Jurkat, Clone E6-1 (cell line): Measurements from ENCODE around the gene POU2AF3. TPM values are rescaled to one million over a fixed set of nuclear protein-coding genes. Genes with fewer than 3 reads are reported as not detected.
A peak's percentile ranks its signal among the peaks of the same experiment; 100 is the strongest.
"Not testable (repeated sequence)": the region's sequence is repeated elsewhere in the genome, so short reads cannot be mapped to it uniquely, and the experiment has no call there.

Experiments used
- DNase-seq: peaks from one replicate; pipeline ENCODE4 v3.0.0-alpha.2; 2011; ENCODE audit warnings: low read depth, low spot score
- H3K4me3 ChIP-seq: 2 replicates; pipeline ENCODE4 v1.5.1; 2011; ENCODE audit warnings: mild to moderate bottlenecking, low read length, control low read depth, moderate library complexity
- polyA plus RNA-seq: library from polyadenylated mRNA; unstranded; fragments of >200 nt; gene quantifications from one replicate; pipeline ENCODE4 v1.2.1, GENCODE V29; 2012; ENCODE audit warnings: missing spikeins; ENCODE audit not compliant: insufficient read length, insufficient read depth

The POU2AF3 gene, protein sequence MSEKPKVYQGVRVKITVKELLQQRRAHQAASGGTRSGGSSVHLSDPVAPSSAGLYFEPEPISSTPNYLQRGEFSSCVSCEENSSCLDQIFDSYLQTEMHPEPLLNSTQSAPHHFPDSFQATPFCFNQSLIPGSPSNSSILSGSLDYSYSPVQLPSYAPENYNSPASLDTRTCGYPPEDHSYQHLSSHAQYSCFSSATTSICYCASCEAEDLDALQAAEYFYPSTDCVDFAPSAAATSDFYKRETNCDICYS
- polyA plus RNA-seq, result not detected

DNA sequence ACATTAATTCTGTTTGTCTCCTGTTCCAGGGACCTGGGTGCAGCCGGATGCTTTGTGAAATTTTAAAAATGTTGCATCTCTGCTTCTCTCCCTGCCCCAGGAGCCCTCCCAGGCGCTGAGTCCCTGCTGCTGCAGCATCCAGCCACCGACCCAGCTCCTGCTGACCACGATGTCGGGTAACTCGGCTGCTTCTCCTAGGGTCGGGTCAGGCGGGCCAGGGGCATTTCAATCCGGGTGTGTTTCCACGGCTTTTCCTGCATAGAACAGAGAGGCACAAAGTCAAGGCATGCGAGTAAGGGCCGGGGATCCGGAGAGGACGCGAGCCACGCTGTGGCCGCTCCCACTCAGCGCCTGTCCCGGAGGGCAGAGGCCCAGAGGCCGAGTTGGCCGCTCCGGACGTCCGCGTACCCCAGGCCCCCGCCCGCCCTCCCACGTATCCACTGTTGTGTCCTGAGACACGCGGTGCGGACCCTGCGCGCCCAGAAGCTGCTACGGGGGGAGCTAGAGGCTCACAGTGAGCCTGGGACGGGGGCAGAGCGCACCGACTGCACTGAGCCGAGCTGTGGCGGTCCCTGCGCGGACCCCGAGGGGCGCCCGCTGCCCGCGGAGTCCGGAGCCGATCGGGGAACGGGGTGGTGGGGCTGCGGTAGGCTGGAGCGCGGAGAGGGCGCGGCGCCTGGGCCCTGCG is at the start of gene POU2AF3:
POU2AF3 (plus strand) TSS at position 134 of the 688 bp plus-strand sequence; CDS start at position 170, 36 bp downstream.
- no peak for DNase-seq

DNA sequence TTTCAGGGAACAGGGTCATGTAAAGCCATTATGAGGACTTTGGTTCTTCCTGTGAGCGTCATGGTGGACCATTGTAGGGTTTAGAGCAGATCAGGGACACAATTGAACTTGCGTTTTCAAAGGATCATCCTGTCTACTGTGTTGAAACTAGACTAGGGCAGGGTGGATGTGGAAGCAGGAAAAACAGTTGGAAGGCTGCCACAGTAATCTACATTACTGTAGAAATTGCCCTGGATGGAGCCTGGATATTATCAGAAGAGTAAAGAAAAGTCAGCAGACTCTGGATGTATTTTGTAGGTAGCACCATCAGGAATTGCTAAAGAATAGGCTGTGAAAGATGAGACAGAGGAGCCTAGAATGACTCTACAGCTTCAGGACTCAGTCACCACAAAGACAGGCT is 47.4 kb upstream of the POU2AF3 start:
- no peak overlapping the region for H3K4me3 ChIP-seq
- DNase-seq, result no peak

More for the DNA sequence above, at the start of gene POU2AF3:
- no peak within 1 kb of the TSS for H3K4me3 ChIP-seq

DNA sequence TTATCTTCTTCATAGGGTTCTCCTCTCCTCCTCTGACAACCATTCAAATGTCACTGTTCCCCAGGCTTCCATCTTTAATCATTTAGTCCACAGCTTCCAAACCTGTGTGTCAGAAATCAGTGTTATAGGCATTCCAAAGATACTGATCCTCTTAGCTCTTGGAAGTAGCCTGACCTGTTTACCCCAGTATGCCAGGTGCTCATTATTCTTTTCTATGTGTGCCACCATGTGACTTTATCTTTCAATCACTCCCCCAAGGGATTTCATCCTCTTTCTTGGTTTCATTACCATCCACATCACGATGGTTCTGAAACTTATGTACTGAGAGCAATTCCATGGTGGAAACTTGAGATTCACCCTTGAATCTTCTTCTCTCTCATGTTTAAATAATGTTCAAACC is 45.2 kb upstream of the POU2AF3 start:
- no peak for DNase-seq
- no peak overlapping the region for H3K4me3 ChIP-seq

DNA sequence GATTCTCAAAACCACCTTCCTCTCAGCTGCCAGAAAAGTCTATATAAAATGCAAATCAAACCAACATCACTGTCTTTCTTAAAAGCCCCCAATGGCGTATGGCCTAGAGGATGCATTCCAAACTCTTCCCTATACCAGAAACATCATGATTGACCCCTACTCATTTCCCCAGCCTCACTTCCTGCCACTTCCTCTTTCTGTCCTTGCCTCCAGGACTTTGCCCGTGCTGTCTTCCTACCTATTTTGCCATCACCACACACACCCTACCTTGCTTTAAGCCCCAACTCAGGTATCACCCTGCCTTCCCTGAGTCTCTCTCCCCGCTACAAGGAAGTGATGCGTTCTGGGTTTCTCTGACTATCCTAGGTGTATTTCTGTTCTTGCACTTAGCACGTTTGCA is 44.7 kb upstream of the POU2AF3 start:
- H3K4me3 ChIP-seq, result no peak overlapping the region
- DNase-seq, result no peak

DNA sequence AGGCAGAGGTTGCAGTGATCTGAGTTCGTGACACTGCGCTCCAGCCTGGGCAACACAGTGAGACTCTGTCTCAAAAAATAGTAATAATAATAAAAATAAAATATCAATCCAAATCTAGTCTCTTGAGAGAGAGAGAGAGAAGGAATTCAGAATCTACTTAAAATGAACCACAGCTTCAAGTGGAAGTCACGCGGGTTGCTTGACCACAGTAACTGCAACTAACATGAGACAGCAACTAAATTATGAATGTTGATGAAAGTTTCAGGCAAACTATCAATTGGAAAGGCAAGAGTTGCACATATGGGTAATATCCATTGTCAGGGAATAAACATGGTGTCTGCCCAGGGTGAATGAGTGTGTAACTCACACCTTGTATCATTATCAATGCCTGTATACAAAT is 40.3 kb upstream of the POU2AF3 start:
- no peak for DNase-seq
- no peak overlapping the region for H3K4me3 ChIP-seq

DNA sequence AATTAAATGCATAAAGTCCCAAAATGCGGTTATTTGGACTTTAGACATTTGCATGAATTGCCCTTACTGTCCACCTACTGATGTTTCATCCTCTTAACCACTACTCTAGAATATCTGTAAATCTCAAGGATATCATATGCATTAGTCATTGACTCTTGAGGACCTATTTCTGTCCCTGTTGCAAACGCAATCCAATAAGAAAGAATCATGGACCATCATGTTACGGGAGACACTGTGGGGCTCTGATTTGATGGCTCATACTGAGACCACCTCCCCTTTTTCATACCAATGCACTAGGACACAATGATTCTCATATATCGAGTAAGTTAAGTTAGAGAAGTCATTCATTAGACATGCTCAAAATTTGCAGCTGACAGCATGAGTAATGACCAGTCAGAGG is 38.5 kb upstream of the POU2AF3 start:
- no peak overlapping the region for H3K4me3 ChIP-seq
- no peak for DNase-seq

DNA sequence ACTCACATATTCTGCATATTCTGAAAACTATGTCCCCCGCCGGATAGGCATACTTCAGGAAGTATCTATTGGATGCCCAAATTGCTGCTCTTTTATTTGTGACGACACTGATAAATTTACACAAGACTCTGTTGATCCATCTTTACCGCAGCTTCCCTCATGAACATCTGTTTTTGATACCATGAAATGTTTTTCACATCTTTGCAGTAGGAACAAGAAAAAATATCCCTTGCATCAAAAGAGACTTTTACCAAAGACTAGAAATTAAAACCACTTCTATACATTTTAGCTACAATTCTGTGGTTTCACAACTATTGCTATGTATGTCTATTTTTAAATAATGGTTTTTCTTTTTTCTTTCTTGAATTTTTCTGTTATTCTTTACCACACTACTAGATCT is 37.5 kb upstream of the POU2AF3 start:
- peak; percentile 53 for DNase-seq
- H3K4me3 ChIP-seq, result no peak overlapping the region

DNA sequence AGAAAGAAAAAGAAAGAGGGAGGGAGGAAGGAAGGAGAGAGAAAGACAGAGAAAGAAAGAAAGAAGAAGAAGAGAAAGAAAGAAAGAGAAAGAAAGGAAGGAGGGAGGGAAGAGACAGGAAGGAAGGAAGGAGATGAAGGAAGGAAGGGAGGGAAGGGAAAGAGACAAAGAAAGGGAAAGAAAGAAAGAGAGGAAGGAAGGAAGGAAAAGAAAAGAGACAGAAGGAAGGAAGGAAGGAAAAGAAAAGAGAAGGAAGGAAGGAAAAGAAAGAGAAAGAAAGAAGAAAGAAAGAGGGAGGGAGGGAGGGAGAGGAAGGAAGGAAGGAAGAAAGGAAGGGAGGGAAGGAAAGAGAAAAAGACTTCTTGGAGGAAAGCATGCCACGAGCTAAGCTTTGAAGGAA is 33.7 kb upstream of the POU2AF3 start:
- H3K4me3 ChIP-seq, result no peak overlapping the region
- DNase-seq, result no peak

DNA sequence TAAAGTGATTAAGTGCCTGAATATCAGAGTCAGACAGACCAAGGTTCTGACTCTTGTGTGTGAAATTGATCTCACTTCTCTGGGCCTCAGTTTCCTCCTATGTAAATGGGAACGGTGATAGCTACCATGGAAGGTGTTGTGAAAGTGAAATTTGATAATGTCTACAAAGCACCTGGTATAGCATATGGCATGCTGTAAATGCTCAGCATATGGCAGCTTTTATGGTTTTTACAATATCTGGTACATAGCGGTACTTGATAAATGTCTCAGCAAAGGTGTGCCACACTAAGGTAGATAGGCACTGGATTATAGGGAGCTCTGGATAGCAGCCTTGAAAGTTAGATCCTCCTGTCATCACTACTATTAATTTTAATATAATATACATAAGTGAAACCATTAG is 32.9 kb upstream of the POU2AF3 start:
- no peak for DNase-seq
- no peak overlapping the region for H3K4me3 ChIP-seq

DNA sequence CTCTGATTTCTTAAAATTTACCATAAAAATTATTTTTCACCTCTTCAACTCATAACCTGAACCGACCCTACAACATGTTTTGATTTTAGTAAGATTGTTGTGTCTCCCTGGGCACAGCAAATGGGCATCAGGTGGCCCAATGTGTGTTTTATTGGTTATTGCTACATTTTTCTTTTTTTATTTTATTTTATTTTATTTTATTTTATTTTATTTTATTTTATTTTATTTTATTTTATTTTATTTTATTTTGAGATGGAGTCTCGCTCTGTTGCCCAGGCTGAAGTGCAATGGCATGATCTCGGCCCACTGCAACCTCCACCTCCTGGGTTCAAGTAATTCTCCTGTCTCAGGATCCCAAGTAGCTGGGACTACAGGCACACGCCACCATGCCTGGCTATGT is 30.0 kb upstream of the POU2AF3 start:
- not testable (repeated sequence) for H3K4me3 ChIP-seq

DNA sequence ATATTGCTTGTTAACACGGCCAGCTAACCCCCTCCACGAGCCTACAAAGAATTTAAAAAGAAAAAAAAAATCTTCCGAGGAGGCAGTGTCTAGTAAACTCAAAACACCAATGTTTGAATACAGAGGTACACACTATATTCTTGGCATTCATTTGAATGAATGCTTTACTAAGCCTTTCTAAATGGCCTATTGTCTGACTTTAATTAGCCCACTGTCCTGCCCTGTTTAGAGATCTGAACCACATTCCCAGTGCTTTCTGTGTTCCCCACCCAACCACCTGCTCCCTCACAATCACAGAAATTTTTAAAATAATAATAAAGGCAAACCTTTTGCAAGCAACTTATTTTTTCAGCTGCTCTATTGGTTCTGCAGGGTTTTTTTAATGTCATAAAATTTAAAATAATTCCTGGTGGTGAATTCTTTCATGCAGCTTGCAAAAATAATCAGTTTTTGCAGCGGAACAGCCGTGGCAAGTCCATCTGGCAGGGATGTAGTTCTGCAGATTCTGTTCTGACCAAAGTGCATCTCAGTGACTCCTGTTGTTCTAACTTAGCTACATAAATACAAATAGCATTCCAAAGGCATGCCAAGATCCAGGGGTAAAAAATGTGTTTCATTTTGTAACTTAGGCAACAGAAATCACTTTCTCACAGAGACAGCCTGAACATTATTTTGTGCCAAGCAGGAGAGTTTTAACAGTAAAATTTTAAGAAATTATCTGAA is 29.0 kb upstream of the POU2AF3 start:
- H3K4me3 ChIP-seq, result no peak overlapping the region
- no peak for DNase-seq

More for the DNA sequence above, 30.0 kb upstream of the POU2AF3 start:
- not testable (repeated sequence) for DNase-seq

DNA sequence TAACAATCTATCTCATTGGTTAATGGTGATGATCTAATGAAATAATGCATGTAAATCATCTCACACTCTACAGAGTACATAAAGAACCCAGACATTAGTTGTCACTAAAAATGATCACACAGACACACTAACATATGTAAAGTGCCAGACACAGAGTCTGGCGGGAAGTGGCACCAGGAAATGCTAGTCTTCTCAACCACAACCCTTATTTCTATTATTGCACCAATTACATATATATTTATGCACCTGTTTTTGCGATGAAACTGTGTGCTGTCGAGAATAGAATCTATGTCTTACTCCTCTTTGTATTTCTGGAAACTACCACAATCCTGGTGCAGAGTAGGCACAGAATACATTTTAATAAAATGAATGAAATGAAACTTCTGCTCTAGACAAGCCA is 25.9 kb upstream of the POU2AF3 start:
- H3K4me3 ChIP-seq, result no peak overlapping the region
- no peak for DNase-seq

DNA sequence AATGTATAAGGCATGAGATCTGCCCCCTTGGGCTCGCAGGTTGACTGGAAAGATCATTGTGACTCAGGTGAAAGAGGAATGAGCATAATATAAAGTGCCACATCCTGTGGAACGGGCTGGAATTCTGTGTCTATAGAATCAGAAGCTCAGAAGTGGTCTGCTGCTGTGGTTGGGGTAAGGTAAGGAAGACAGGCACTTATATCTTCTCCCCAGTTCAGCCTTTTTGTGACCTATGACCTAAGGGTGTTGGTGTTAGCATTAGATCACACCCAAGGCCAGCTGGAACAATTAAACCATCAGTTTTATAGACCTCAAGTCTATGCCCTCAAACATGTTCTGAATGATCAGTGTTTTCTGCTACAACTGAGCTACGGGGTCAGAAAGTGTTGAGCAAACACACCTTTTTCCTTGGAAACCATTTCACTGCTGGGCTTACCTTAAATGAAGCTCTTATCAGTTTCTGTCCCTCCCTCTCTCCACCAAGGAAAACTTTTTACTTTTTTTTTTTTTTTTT is 15.7 kb upstream of the POU2AF3 start:
- H3K4me3 ChIP-seq, result no peak overlapping the region
- no peak for DNase-seq

DNA sequence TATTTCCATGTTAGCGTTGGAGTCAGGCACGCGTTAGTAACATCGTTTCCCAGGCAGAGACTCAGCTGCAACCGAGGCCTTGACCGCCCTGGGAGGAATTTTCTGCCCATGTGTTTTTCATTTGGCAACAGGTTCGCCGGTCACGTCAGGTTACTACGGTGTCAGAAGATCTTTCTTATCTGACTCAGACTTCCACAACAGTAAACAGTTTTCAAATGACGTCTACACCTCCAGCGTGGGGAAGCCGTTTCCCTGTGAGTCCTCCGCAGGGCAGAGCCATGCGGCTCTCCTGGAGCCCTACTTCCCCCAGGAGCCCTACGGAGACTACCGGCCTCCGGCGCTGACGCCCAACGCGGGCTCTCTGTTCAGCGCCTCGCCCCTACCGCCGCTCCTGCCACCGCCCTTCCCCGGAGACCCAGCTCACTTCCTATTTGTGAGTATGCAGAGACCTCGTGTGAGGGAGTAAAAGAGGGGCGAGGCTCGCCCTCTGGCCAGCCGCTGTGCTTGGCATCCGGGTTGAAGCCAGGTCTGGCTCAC is 14.3 kb upstream of the POU2AF3 start:
- no peak overlapping the region for H3K4me3 ChIP-seq
- no peak for DNase-seq

DNA sequence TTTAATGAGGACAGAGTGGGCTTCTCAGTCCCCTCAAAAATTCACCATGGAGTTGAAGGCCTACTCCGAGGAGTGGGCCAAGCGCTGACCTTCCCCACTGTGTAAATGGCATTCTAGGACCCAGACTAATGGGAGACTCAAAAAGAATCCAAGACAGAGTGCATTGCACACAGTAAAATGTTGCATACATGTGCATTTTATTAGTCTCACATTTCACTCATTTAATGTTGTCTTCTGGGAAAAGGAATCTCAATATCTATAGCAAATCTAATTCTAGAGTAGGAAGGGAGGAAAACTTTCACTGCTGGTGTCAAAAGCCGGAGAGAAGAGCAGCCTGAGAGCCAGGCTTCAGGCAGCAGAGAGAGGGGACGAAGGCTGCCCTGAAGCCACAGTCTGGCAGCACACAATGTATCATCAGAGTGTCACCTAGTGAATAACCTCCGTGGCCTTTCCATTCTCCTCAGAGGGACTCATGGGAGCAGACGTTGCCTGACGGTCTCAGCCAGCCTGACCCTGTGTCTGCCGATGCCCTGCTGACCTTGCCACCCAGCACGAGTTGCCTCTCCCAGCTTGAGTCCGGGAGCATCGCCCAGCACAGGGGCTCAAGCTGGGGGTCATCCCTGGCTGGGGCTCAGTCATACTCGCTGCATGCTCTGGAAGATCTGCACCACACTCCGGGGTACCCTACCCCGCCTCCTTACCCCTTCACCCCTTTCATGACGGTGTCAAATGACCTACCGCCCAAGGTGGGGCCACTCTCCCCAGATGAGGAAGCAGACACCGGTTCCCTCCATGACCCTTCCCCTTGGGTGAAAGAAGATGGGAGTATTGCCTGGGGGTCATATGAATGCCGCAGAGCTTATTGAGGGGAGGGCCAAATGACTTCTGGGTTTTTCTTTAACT is 12.9 kb upstream of the POU2AF3 start:
- no peak overlapping the region for H3K4me3 ChIP-seq
- DNase-seq, result no peak

DNA sequence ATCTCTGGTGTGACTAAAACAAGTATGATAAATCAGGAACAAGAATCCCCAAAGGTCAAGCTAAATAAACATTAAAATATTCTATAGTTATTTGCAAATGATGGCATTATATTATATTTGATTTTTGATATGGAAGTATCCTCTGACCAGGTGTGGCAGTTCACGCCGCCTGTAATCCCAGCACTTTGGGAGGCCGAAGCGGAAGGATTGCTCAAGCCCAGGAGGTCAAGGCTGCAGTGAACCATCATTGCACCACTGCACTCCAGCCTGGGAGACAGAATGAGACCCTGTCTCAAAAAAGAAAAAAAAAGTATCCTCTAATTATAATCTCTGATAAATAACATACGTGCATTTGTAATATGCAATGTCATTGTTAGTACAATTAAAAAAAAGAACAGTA is 6.6 kb upstream of the POU2AF3 start:
- no peak overlapping the region for H3K4me3 ChIP-seq
- DNase-seq, result no peak

DNA sequence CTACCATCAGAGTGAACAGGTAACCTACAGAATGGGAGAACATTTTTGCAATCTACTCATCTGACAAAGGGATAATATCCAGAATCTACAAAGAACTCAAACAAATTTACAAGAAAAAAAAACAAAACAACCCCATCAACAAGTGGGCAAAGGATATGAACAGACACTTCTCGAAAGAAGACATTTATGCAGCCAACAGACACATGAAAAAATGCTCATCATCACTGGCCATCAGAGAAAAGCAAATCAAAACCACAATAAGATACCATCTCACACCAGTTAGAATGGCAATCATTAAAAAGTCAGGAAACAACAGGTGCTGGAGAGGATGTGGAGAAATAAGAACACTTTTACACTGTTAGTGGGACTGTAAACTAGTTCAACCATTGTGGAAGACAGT is 5.9 kb upstream of the POU2AF3 start:
- not testable (repeated sequence) for DNase-seq, H3K4me3 ChIP-seq

DNA sequence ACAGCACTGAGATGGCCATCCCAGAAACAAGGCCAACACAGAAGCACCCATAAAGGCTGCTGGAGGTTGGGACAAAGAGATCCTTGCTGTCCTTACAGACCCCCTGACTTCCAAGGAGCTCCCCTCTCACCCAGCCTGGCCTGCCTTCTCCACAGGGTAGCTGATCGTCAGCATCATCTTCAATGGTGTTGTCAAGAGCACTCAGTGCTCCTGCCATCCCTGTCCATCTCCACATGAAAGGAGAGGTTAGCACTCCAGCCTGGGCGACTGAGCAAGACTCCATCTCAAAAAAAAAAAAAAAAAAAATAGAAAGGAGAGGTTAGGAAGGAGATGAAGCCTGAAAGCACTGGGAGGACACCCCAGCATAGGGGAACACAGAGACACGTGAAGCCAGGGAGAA is 2.1 kb upstream of the POU2AF3 start:
- no peak for DNase-seq

DNA sequence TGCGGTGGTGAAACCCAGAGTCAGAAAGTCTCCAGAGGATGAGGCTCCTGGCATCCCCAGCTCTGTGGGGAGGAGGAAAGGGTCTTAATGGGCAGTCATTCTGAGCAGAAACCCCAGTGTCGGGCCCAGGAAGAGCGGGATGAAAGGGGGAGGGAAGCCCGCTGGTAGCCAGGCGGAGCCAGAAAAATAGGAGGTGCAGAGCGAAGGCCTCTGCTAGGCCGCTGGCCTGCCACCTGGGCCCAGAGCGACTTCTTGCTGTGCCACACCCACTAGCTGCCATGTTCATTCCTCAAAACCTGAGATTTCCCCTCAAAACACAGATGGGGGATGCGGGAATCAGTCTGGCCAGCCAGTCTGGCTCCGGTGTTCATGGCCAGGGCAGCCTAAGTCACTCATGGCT is 650 bp upstream of the POU2AF3 start:
- DNase-seq, result no peak
- no peak overlapping the region for H3K4me3 ChIP-seq

More for the DNA sequence above, 2.1 kb upstream of the POU2AF3 start:
- no peak overlapping the region for H3K4me3 ChIP-seq
